Urinary bladder (tissue), 4 donors: ENCODE results near the gene APOL1. TPM values are rescaled to one million over a fixed set of nuclear protein-coding genes. Genes with fewer than 3 reads are reported as not detected.
"Not testable (repeated sequence)": the region's sequence is repeated elsewhere in the genome, so short reads cannot be mapped to it uniquely, and the experiment has no call there.

ENCODE experiments used
- DNase-seq: peaks from one replicate; pipeline ENCODE4 v3.0.0-alpha.2; 2015; ENCODE audit errors: extremely low spot score
- H3K27ac ChIP-seq: one replicate; pipeline ENCODE4 v1.5.1; 2013; ENCODE audit warnings: low read depth, mild to moderate bottlenecking, moderate library complexity
- H3K36me3 ChIP-seq: one replicate; pipeline ENCODE4 v1.6.1; 2013; ENCODE audit warnings: mild to moderate bottlenecking, moderate library complexity; ENCODE audit not compliant: insufficient read depth
- H3K4me1 ChIP-seq: one replicate; pipeline ENCODE4 v1.6.1; 2013; ENCODE audit warnings: mild to moderate bottlenecking, moderate library complexity; ENCODE audit not compliant: insufficient read depth
- H3K4me3 ChIP-seq: one replicate; pipeline ENCODE4 v1.5.1; 2013; ENCODE audit warnings: low read depth, low read length
- WGBS: extraction: QIAGEN DNeasy Blood & Tissue Kit; methylation state at CpG from one replicate; pipeline ENCODE4 v1.1.7; 2013; 5-methylcytosine and 5-hydroxymethylcytosine counted together
- polyA plus RNA-seq: library from polyadenylated mRNA; stranded (reverse); fragments of 200-250 nt; gene quantifications from one replicate; pipeline ENCODE4 v1.2.3, GENCODE V29; 2013
- total RNA-seq: library from RNA; depleted of rRNA; stranded (reverse); fragments of >200 nt; gene quantifications from one replicate; pipeline ENCODE4 v1.2.3, GENCODE V29; 2014
- donor health status: healthy with polysubstance abuse.
- donor health status: healthy.

Gene APOL1
- total and polyA plus RNA-seq, 2 donors: 22.9 to 71.5 TPM

- 94% methylated on average over 15 of the region's 40 CpGs for WGBS
- not testable (repeated sequence) for H3K27ac ChIP-seq, DNase-seq, H3K4me3 ChIP-seq, H3K4me1 ChIP-seq
- H3K36me3 ChIP-seq: peaks cover 26% of the 10 kb centered on the region
Observed at GRCh38 chr22:36290391-36291075, 37.6 kb downstream of the APOL1 start.

- H3K36me3 ChIP-seq: peaks cover 25% of the 10 kb centered on the region
- no peak overlapping the region for H3K4me3 ChIP-seq
- no peak overlapping the region for H3K27ac ChIP-seq
- H3K4me1 ChIP-seq: no peaks in the 10 kb centered on the region
- WGBS: 92% methylated on average over 29 of the region's 29 CpGs
- no peak for DNase-seq
Observed at GRCh38 chr22:36291831-36292740, 39.2 kb downstream of the APOL1 start.

- peaks cover 25% of the 10 kb centered on the region for H3K36me3 ChIP-seq
- WGBS: 87% methylated on average over 17 of the region's 17 CpGs
- no peaks in the 10 kb centered on the region for H3K4me1 ChIP-seq
- DNase-seq: no peak
- H3K27ac ChIP-seq: no peak overlapping the region
- H3K4me3 ChIP-seq: no peak overlapping the region
Observed at GRCh38 chr22:36292823-36293530, 40.0 kb downstream of the APOL1 start.

- Histone ChIP-seq H3K4me3 (no peak overlapping the region), H3K4me1 (no peaks in the 10 kb centered on the region), H3K27ac (no peak overlapping the region), H3K36me3 (peaks cover 20% of the 10 kb centered on the region)
- no peak for DNase-seq
- 92% methylated on average over 26 of the region's 26 CpGs for WGBS
Observed at GRCh38 chr22:36293606-36294292, 40.8 kb downstream of the APOL1 start.

- 91% methylated on average over 7 of the region's 7 CpGs for WGBS
- H3K4me1 ChIP-seq: no peaks in the 10 kb centered on the region
- DNase-seq: no peak
- no peak overlapping the region for H3K4me3 ChIP-seq
- H3K27ac ChIP-seq: no peak overlapping the region
- H3K36me3 ChIP-seq: peaks cover 20% of the 10 kb centered on the region
Observed at GRCh38 chr22:36294293-36294620, 41.3 kb downstream of the APOL1 start.

- H3K36me3 ChIP-seq: peaks cover 24% of the 10 kb centered on the region
Observed at GRCh38 chr22:36294801-36295200, 41.9 kb downstream of the APOL1 start.

GRCh38 chr22:36295247-36295646 lies 42.3 kb downstream of the APOL1 start:
- Histone ChIP-seq H3K4me1 (no peaks in the 10 kb centered on the region), H3K36me3 (peaks cover 24% of the 10 kb centered on the region), H3K27ac (no peak overlapping the region), H3K4me3 (no peak overlapping the region)
- WGBS: 84% methylated on average over 7 of the region's 7 CpGs
- no peak for DNase-seq

More at GRCh38 chr22:36294801-36295200, 41.9 kb downstream of the APOL1 start:
- no peak overlapping the region for H3K4me3 ChIP-seq
- H3K4me1 ChIP-seq: no peaks in the 10 kb centered on the region
- no peak overlapping the region for H3K27ac ChIP-seq
- no peak for DNase-seq
- 87% methylated on average over 11 of the region's 11 CpGs for WGBS

- 92% methylated on average over 15 of the region's 15 CpGs for WGBS
- H3K27ac ChIP-seq: no peak overlapping the region
- peaks cover 22% of the 10 kb centered on the region for H3K36me3 ChIP-seq
- H3K4me1 ChIP-seq: no peaks in the 10 kb centered on the region
- DNase-seq: no peak
- H3K4me3 ChIP-seq: no peak overlapping the region
Observed at GRCh38 chr22:36296690-36297089, 43.8 kb downstream of the APOL1 start.

GRCh38 chr22:36297568-36297967 lies 44.6 kb downstream of the APOL1 start:
- Histone ChIP-seq H3K4me1 (no peaks in the 10 kb centered on the region), H3K27ac (no peak overlapping the region), H3K36me3 (peaks cover 20% of the 10 kb centered on the region), H3K4me3 (no peak overlapping the region)
- no peak for DNase-seq
- 84% methylated on average over 19 of the region's 19 CpGs for WGBS

- Histone ChIP-seq H3K4me1 (no peaks in the 10 kb centered on the region), H3K4me3 (no peak overlapping the region), H3K27ac (no peak overlapping the region), H3K36me3 (peaks cover 20% of the 10 kb centered on the region)
- no peak for DNase-seq
- 86% methylated on average over 8 of the region's 8 CpGs for WGBS
Observed at GRCh38 chr22:36298118-36298517, 45.2 kb downstream of the APOL1 start.

- peaks cover 16% of the 10 kb centered on the region for H3K36me3 ChIP-seq
- no peaks in the 10 kb centered on the region for H3K4me1 ChIP-seq
- WGBS: 88% methylated on average over 13 of the region's 13 CpGs
- no peak overlapping the region for H3K27ac ChIP-seq
- H3K4me3 ChIP-seq: no peak overlapping the region
- no peak for DNase-seq
Observed at GRCh38 chr22:36298601-36299000, 45.7 kb downstream of the APOL1 start.

GRCh38 chr22:36299295-36299694 lies 46.4 kb downstream of the APOL1 start:
- Histone ChIP-seq H3K36me3 (peaks cover 16% of the 10 kb centered on the region), H3K27ac (no peak overlapping the region), H3K4me3 (no peak overlapping the region), H3K4me1 (no peaks in the 10 kb centered on the region)
- 88% methylated on average over 14 of the region's 14 CpGs for WGBS
- no peak for DNase-seq

GRCh38 chr22:36299911-36300310 lies 47.0 kb downstream of the APOL1 start:
- WGBS: 86% methylated on average over 12 of the region's 12 CpGs
- Histone ChIP-seq H3K4me1 (no peaks in the 10 kb centered on the region), H3K36me3 (peaks cover 13% of the 10 kb centered on the region), H3K4me3 (no peak overlapping the region), H3K27ac (no peak overlapping the region)
- DNase-seq: no peak
